Measurements from ENCODE around the gene ECD.

GRCh38 chr10:73168465-73168803, 626 bp upstream of the ECD start:
- TF ChIP-seq POLR2A (IDR thresholded peaks at IDR 0.05; ENCODE audit: low read depth, low read length) (no peak), ZNF207 (IDR thresholded peaks at IDR 0.05; ENCODE audit: borderline replicate concordance) (no peak), ZNF24 (IDR thresholded peaks at IDR 0.05) (no peak), CHD2 (IDR thresholded peaks at IDR 0.05; ENCODE audit: borderline replicate concordance, low read depth, low read length) (no peak), SPI1 (IDR thresholded peaks at IDR 0.05; ENCODE audit: borderline replicate concordance, insufficient read depth, low read depth, low read length) (no peak)
- TF ChIP-seq, protein P1, sequence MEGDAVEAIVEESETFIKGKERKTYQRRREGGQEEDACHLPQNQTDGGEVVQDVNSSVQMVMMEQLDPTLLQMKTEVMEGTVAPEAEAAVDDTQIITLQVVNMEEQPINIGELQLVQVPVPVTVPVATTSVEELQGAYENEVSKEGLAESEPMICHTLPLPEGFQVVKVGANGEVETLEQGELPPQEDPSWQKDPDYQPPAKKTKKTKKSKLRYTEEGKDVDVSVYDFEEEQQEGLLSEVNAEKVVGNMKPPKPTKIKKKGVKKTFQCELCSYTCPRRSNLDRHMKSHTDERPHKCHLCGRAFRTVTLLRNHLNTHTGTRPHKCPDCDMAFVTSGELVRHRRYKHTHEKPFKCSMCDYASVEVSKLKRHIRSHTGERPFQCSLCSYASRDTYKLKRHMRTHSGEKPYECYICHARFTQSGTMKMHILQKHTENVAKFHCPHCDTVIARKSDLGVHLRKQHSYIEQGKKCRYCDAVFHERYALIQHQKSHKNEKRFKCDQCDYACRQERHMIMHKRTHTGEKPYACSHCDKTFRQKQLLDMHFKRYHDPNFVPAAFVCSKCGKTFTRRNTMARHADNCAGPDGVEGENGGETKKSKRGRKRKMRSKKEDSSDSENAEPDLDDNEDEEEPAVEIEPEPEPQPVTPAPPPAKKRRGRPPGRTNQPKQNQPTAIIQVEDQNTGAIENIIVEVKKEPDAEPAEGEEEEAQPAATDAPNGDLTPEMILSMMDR (IDR thresholded peaks at IDR 0.05 in 2 of 3, conservative IDR thresholded peaks at IDR 0.05 in 1 of 3; ENCODE audit: control insufficient read depth in 2 of 3, extremely low read depth in 1 of 3, insufficient read depth in 1 of 3, low read depth in 3 of 3, low read length in 3 of 3): no peak
